ENCODE data around the gene AZI2. TPM values are rescaled to one million over a fixed set of nuclear protein-coding genes. Genes with fewer than 3 reads are reported as not detected.

Gene AZI2
- polyA plus RNA-seq, 1 donor (not counting 4 experiments of a cell fraction or from before 2014, with no cell fraction given) = 81.8 TPM

DNA sequence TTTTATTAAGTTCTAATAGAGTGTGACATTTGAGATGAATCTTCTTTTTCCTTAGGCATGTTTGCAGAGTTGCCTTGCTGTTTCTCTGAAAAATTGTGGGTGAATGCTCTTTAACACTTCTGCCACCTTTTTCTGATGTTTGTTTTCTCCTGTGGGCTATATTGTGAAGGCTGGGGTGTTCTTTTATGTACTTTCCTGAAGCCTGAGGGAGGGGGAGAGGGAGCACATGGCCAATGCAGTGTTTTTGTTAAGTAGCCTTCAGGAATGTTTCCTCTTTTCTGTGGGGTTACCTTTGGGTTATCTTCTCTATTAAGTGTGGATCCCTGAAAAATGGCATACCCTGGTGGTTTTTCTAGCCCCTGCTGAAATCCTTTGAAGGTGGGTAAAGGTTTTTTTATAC lies 57.0 kb downstream of the AZI2 start:
- Histone ChIP-seq H3K9me3 (ENCODE audit: control insufficient read depth, low read depth, low read length) (no peaks in the 10 kb centered on the region), H2AFZ (ENCODE audit: control insufficient read depth, low read length) (no peak overlapping the region), H3K4me1 (ENCODE audit: control insufficient read depth, extremely low read depth, insufficient read depth, low read length) (no peaks in the 10 kb centered on the region), H3K9ac (ENCODE audit: control insufficient read depth, extremely low read depth, insufficient read depth, low read length) (no peak overlapping the region), H3K79me2 (ENCODE audit: control insufficient read depth, insufficient read depth, low read length) (no peaks in the 10 kb centered on the region), H4K20me1 (ENCODE audit: control insufficient read depth, extremely low read depth, insufficient read depth, low read length) (no peaks in the 10 kb centered on the region), H3K27ac (ENCODE audit: control insufficient read depth, insufficient read depth, low read length) (no peak overlapping the region), H3K27me3 (ENCODE audit: control insufficient read depth, extremely low read depth, insufficient read depth, low read length) (no peaks in the 10 kb centered on the region), H3K36me3 (ENCODE audit: control insufficient read depth in 2 of 2, extremely low read depth in 1 of 2, insufficient read depth in 2 of 2, low read length in 2 of 2) (no peaks in the 10 kb centered on the region), H3K4me2 (ENCODE audit: control insufficient read depth, extremely low read depth, insufficient read depth, low read depth, low read length) (no peak overlapping the region), H3K9me1 (ENCODE audit: control insufficient read depth, extremely low read depth, insufficient read depth, low read length) (no peaks in the 10 kb centered on the region), H3K4me3 (ENCODE audit: control insufficient read depth in 2 of 3, extremely low read depth in 1 of 3, insufficient read depth in 2 of 3, low read depth in 1 of 3, low read length in 3 of 3) (no peak overlapping the region)
- dilution Hi-C loops (cut with MboI; ENCODE audit: extremely low pct_ligation_motif_present, low sequenced_read_pairs) = no loop called here
- TF ChIP-seq, protein P1, sequence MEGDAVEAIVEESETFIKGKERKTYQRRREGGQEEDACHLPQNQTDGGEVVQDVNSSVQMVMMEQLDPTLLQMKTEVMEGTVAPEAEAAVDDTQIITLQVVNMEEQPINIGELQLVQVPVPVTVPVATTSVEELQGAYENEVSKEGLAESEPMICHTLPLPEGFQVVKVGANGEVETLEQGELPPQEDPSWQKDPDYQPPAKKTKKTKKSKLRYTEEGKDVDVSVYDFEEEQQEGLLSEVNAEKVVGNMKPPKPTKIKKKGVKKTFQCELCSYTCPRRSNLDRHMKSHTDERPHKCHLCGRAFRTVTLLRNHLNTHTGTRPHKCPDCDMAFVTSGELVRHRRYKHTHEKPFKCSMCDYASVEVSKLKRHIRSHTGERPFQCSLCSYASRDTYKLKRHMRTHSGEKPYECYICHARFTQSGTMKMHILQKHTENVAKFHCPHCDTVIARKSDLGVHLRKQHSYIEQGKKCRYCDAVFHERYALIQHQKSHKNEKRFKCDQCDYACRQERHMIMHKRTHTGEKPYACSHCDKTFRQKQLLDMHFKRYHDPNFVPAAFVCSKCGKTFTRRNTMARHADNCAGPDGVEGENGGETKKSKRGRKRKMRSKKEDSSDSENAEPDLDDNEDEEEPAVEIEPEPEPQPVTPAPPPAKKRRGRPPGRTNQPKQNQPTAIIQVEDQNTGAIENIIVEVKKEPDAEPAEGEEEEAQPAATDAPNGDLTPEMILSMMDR (optimal IDR thresholded peaks at IDR 0.05 in 1 of 3, IDR thresholded peaks at IDR 0.05 in 1 of 3, conservative IDR thresholded peaks at IDR 0.05 in 1 of 3; ENCODE audit: extremely low read depth in 1 of 3, insufficient read depth in 2 of 3, low read length in 3 of 3) = no peak
- TF ChIP-seq EZH2 (IDR thresholded peaks at IDR 0.05; ENCODE audit: low read length) = no peak
- DNase-seq (ENCODE audit: low read depth, low spot score) = no peak
- FAIRE-seq = no peak

DNA sequence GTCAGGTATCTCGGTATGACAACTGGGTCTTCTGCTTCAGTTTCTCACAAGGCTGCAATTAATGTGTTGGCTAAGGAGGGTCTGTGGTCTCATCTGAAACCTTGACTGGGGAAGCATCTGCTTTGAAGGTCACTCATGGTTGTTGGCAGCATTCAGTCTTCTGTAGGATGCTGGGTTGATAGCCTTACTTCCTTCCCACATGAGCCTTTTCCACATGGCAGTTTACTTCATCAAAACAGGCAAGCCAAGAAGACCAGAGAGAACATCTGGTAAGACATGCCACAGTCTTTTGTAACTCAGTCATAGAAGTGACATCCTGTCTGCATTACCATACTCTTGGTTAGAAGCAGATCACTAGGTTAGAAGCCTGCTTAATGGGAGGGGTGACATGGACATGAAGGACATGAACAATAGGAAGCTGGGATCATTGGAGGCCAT lies 57.7 kb downstream of the AZI2 start:
- Histone ChIP-seq H3K36me3 (ENCODE audit: control insufficient read depth in 2 of 2, extremely low read depth in 1 of 2, insufficient read depth in 2 of 2, low read length in 2 of 2) (no peaks in the 10 kb centered on the region), H3K4me1 (ENCODE audit: control insufficient read depth, extremely low read depth, insufficient read depth, low read length) (no peaks in the 10 kb centered on the region), H2AFZ (ENCODE audit: control insufficient read depth, low read length) (no peak overlapping the region), H3K27ac (ENCODE audit: control insufficient read depth, insufficient read depth, low read length) (no peak overlapping the region), H4K20me1 (ENCODE audit: control insufficient read depth, extremely low read depth, insufficient read depth, low read length) (no peaks in the 10 kb centered on the region), H3K9ac (ENCODE audit: control insufficient read depth, extremely low read depth, insufficient read depth, low read length) (no peak overlapping the region), H3K9me1 (ENCODE audit: control insufficient read depth, extremely low read depth, insufficient read depth, low read length) (no peaks in the 10 kb centered on the region), H3K79me2 (ENCODE audit: control insufficient read depth, insufficient read depth, low read length) (no peaks in the 10 kb centered on the region), H3K4me3 (ENCODE audit: control insufficient read depth in 2 of 3, extremely low read depth in 1 of 3, insufficient read depth in 2 of 3, low read depth in 1 of 3, low read length in 3 of 3) (no peak overlapping the region), H3K27me3 (ENCODE audit: control insufficient read depth, extremely low read depth, insufficient read depth, low read length) (no peaks in the 10 kb centered on the region), H3K4me2 (ENCODE audit: control insufficient read depth, extremely low read depth, insufficient read depth, low read depth, low read length) (no peak overlapping the region), H3K9me3 (ENCODE audit: control insufficient read depth, low read depth, low read length) (no peaks in the 10 kb centered on the region)
- dilution Hi-C loops (cut with MboI; ENCODE audit: extremely low pct_ligation_motif_present, low sequenced_read_pairs) = no loop called here
- TF ChIP-seq EZH2 (IDR thresholded peaks at IDR 0.05; ENCODE audit: low read length) = no peak
- TF ChIP-seq, protein P1 (optimal IDR thresholded peaks at IDR 0.05 in 1 of 3, IDR thresholded peaks at IDR 0.05 in 1 of 3, conservative IDR thresholded peaks at IDR 0.05 in 1 of 3; ENCODE audit: extremely low read depth in 1 of 3, insufficient read depth in 2 of 3, low read length in 3 of 3) = no peak
- FAIRE-seq = no peak
- DNase-seq (ENCODE audit: low read depth, low spot score) = no peak

Measured in keratinocyte (primary cell).